NT2/D1 (cell line): ENCODE data around the gene IL25.

Experiments
- SUZ12 ChIP-seq: IDR thresholded peaks from 2 replicates; pipeline ENCODE4 v1.6.1; 2011; ENCODE audit not compliant: insufficient read length, insufficient read depth; ENCODE audit errors: extremely low read depth
- YY1 ChIP-seq: IDR thresholded peaks from 2 replicates; pipeline ENCODE4 v1.6.1; 2011; ENCODE audit not compliant: insufficient read length, insufficient read depth
- ZNF274 ChIP-seq: IDR thresholded peaks from 2 replicates; pipeline ENCODE4 v1.6.1; 2011; ENCODE audit warnings: mild to moderate bottlenecking, low read depth, low read length

DNA sequence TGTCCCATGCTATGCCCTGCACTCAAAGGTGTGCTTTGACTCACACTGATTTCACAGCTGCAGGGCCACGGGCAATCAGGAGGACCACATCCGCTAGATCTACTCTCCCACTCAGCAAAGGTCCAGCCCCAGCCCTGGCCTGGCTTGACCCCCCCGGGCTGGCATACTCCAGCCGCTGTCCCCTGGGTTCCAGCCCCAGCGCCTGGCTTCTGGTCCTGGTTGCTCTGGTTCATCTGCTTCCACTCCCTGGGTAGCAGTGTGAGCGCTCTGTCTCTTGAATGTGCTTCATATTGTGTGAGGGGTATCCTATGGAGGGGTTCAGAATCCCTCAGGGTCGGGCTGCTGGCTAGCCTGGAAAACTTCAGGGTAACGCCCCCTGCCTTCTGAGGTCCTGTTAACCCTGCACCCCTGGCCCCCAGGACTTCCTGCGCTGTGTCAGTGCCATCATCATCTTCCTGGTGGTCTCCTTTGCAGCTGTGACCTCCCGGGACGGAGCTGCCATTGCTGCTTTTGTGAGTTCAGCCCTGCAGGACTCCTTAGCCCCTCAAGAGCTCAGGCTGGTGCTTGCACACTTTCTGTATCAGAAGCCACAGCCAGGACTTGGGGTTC is 6.1 kb downstream of the IL25 start:
- TF ChIP-seq ZNF274 (no peak), SUZ12 (no peak), YY1 (no peak)
